Sciatic nerve (tissue), 2 donors: ENCODE measurements around the gene BPIFB6. TPM values are rescaled to one million over a fixed set of nuclear protein-coding genes. Genes with fewer than 3 reads are reported as not detected.

Experiments used
- ATAC-seq: fragments of 200-7000 bp; cut with Tn5 transposase; one replicate; pipeline ENCODE4 v1.9.1; 2020; ENCODE audit warnings: mild to moderate bottlenecking, moderate library complexity
- DNase-seq: peaks from one replicate; pipeline ENCODE4 v3.0.0-alpha.2; 2020; ENCODE audit warnings: low spot score
- intact Hi-C: fragments of 100-400 bp; cut with DNase I; formaldehyde crosslinking; loops from one replicate; pipeline ENCODE4 v1.14.2; 2022
- total RNA-seq: library from RNA; stranded (reverse); fragmentation: NEBNext Ultra II Directional; extraction: Animal tissue kit (Norgen Biotek cat#: 25700); gene quantifications from one replicate; pipeline ENCODE4 v1.2.1, GENCODE V29; 2021
- donor health status: DM: no; HTN: no; CAD: no.
- donor health status: DM: no; HTN: no; CAD: no.

BPIFB6 gene
- total RNA-seq, 1 donor from 2014 or later: not detected

- no peak for ATAC-seq
- DNase-seq: no peak
Observed at GRCh38 chr20:33013701-33014326, 17.6 kb upstream of the BPIFB6 start.

GRCh38 chr20:33014336-33015113 is 16.9 kb upstream of the BPIFB6 start:
- intact Hi-C loops: no loop called here
- ATAC-seq (no peak), DNase-seq (no peak)

More at GRCh38 chr20:33013701-33014326, 17.6 kb upstream of the BPIFB6 start:
- intact Hi-C loops: no loop called here

- intact Hi-C loops: no loop called here
- no peak for ATAC-seq
- DNase-seq: no peak
Observed at GRCh38 chr20:33015114-33015484, 16.3 kb upstream of the BPIFB6 start.

GRCh38 chr20:33015700-33016580 is 15.5 kb upstream of the BPIFB6 start:
- ATAC-seq (no peak), DNase-seq (no peak)
- intact Hi-C loops: no loop called here

GRCh38 chr20:33016581-33017109 is 14.8 kb upstream of the BPIFB6 start:
- intact Hi-C loops: no loop called here
- DNase-seq (no peak), ATAC-seq (no peak)

- no peak for ATAC-seq
- intact Hi-C loops: no loop called here
- DNase-seq: no peak
Observed at GRCh38 chr20:33017542-33017941, 13.9 kb upstream of the BPIFB6 start.

GRCh38 chr20:33018169-33018931 is 13.1 kb upstream of the BPIFB6 start:
- no peak for ATAC-seq
- intact Hi-C loops: no loop called here

GRCh38 chr20:33019465-33020277 is 11.8 kb upstream of the BPIFB6 start:
- DNase-seq (no peak), ATAC-seq (no peak)
- intact Hi-C loops: no loop called here

More at GRCh38 chr20:33018169-33018931, 13.1 kb upstream of the BPIFB6 start:
- no peak for DNase-seq

GRCh38 chr20:33020278-33021161 is 10.9 kb upstream of the BPIFB6 start:
- no peak for ATAC-seq
- intact Hi-C loops: no loop called here
- no peak for DNase-seq

GRCh38 chr20:33021879-33022278 is 9.6 kb upstream of the BPIFB6 start:
- DNase-seq (no peak), ATAC-seq (no peak)
- intact Hi-C loops: no loop called here

- intact Hi-C loops: no loop called here
- ATAC-seq: no peak
- DNase-seq: no peak
Observed at GRCh38 chr20:33022289-33022688, 9.2 kb upstream of the BPIFB6 start.

GRCh38 chr20:33022694-33023438 is 8.6 kb upstream of the BPIFB6 start:
- no peak for DNase-seq
- no peak for ATAC-seq
- intact Hi-C loops: no loop called here

- intact Hi-C loops: no loop called here
- ATAC-seq: no peak
- no peak for DNase-seq
Observed at GRCh38 chr20:33023439-33024242, 7.8 kb upstream of the BPIFB6 start.

GRCh38 chr20:33024243-33024560 is 7.2 kb upstream of the BPIFB6 start:
- DNase-seq: no peak
- ATAC-seq: no peak
- intact Hi-C loops: no loop called here

- ATAC-seq (no peak), DNase-seq (no peak)
- intact Hi-C loops: no loop called here
Observed at GRCh38 chr20:33024609-33025317, 6.7 kb upstream of the BPIFB6 start.
